Spleen (tissue), 11 donors: Measurements from ENCODE around the gene TRIO. TPM values are rescaled to one million over a fixed set of nuclear protein-coding genes. Genes with fewer than 3 reads are reported as not detected.

Experiments used
- DNase-seq: peaks from one replicate; pipeline ENCODE4 v3.0.0-alpha.2; 2020
- H3K27ac ChIP-seq, 8 donors: fragments of 200-600 bp; sonication (generic) in 7 of 8; 1 replicate in 4 of 8; 2 replicates in 4 of 8; pipeline versions ENCODE4 v1.5.0 to v1.8.0; 2016 to 2021; ENCODE audit warnings: inconsistent platforms in 4 of 8, mild to moderate bottlenecking in 4 of 8, moderate library complexity in 1 of 8
- H3K27me3 ChIP-seq, 7 donors: fragments of 200-600 bp; sonication (generic) in 6 of 7; replicated peaks in 1 of 7; 1 replicate in 4 of 7; 2 replicates in 3 of 7; pipeline versions ENCODE4 v1.5.0 to v1.8.0; 2016 to 2021; ENCODE audit warnings: inconsistent platforms in 3 of 7, mild to moderate bottlenecking in 1 of 7
- H3K36me3 ChIP-seq, 6 donors: fragments of 200-600 bp; sonication (generic) in 5 of 6; 1 replicate in 4 of 6; 2 replicates in 2 of 6; pipeline versions ENCODE4 v1.5.0 to v1.8.0; 2016 to 2021; ENCODE audit warnings: inconsistent platforms in 2 of 6
- H3K4me1 ChIP-seq, 6 donors: fragments of 200-600 bp; sonication (generic) in 5 of 6; 1 replicate in 3 of 6; 2 replicates in 3 of 6; pipeline versions ENCODE4 v1.5.0 to v1.8.0; 2016 to 2021; ENCODE audit warnings: inconsistent platforms in 3 of 6
- H3K4me3 ChIP-seq, 8 donors: fragments of 200-600 bp; sonication (generic) in 7 of 8; 1 replicate in 4 of 8; 2 replicates in 4 of 8; pipeline versions ENCODE4 v1.5.0 to v1.8.0; 2016 to 2021; ENCODE audit warnings: inconsistent platforms in 4 of 8, mild to moderate bottlenecking in 4 of 8, moderate library complexity in 2 of 8
- H3K9me3 ChIP-seq, 8 donors: fragments of 200-600 bp; sonication (generic) in 7 of 8; 1 replicate in 4 of 8; 2 replicates in 4 of 8; pipeline versions ENCODE4 v1.5.0 to v1.8.0; 2016 to 2021; ENCODE audit warnings: inconsistent platforms in 4 of 8
- POLR2A ChIP-seq, 3 donors: fragments of 450-650 bp; IDR thresholded peaks; one replicate each; pipeline ENCODE4 v1.5.1; 2017; ENCODE audit warnings: antibody characterized with exemption in 3 of 3, mild to moderate bottlenecking in 1 of 3
- POLR2AphosphoS5 ChIP-seq, 3 donors: sonication (generic); formaldehyde crosslinking; IDR thresholded peaks; one replicate each; pipeline ENCODE4 v1.5.1; 2017; ENCODE audit warnings: antibody characterized with exemption in 3 of 3
- WGBS, 5 donors: extraction: QIAGEN DNeasy Blood & Tissue Kit in 3 of 5; methylation state at CpG; one replicate each; pipeline versions ENCODE4 v1.1.5 to v1.1.7; 2013 to 2018; 5-methylcytosine and 5-hydroxymethylcytosine counted together
- intact Hi-C: fragments of 100-400 bp; cut with DNase I; formaldehyde crosslinking; loops from one replicate; pipeline ENCODE4 v1.15.0; 2023; ENCODE audit warnings: low total_unique reads
- polyA plus RNA-seq, 3 donors: library from polyadenylated mRNA; stranded (reverse); fragments of 200-250 nt; gene quantifications; one replicate each; pipeline ENCODE4 v1.2.1, GENCODE V29; 2013
- total RNA-seq, 7 donors: library from RNA; depleted of rRNA in 3 of 7; stranded (reverse); fragments of >200 nt in 3 of 7; fragmentation: NEBNext Ultra II Directional in 4 of 7; extraction: Animal tissue kit (Norgen Biotek cat#: 25700) in 4 of 7; gene quantifications; one replicate each; pipeline versions ENCODE4 v1.1.0 to v1.2.1, GENCODE V29; 2016 to 2021
- TF ChIP-seq, protein P1 (sequence below), 11 experiments: fragments of 200-600 bp in 7 of 11; fragments of 450-650 bp in 4 of 11; sonication (generic) in 4 of 11; IDR thresholded peaks in 8 of 11; conservative IDR thresholded peaks in 3 of 11; 1 replicate in 7 of 11; 2 replicates in 4 of 11; pipeline versions ENCODE4 v1.4.0 to v1.8.0; 2016 to 2021; ENCODE audit warnings: antibody characterized with exemption in 11 of 11, inconsistent platforms in 4 of 11, mild to moderate bottlenecking in 1 of 11
- donor health status: healthy with polysubstance abuse.
- donor health status: DM: no; HTN: no; CAD: no; lungs with moderate emphysema.
- donor health status: DM: no; HTN: no; CAD: no.
- donor health status: Bipolar disorder and iron deficiency.
- donor health status: healthy.
- donor health status: DM: no; HTN: no; CAD: no.
- donor health status: DM: yes; HTN: yes; CAD: no.

Gene TRIO
- total and polyA plus RNA-seq, 10 donors, result 21.5 to 280 (median 190) TPM

DNA sequence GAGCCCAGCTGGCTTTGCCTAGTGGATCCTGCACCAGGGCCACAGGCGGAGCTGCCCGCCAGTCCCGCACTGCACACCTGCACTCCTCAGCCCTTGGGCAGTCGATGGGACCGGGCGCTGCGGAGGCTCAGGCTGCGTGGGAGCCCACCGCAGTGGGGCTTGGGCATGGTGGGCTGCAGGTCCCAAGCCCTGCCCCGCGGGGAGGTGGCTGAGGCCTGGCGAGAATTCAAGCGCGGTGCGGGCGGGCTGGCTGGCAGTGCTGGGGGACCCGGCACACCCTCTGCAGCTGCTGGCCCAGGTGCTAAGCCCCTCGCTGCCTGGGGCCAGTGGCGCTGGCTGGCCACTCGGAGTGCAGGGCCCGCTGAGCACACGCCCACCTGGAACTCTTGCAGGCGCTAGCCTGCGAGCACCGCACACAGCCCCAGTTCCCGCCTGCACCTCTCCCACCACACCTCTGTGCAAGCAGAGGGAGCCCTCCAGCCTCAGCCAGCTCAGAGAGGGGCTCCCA is 312.7 kb downstream of the TRIO start:
- intact Hi-C loops, result no loop called here
- WGBS, 5 donors, result 96 to 100% (median 98%) methylated on average over 1 to 26 of the region's 26 CpGs
- Histone ChIP-seq H3K27me3 (no peaks in the 10 kb centered on the region), H3K9me3 (peaks cover 0 to 3% (median 0%) of the 10 kb centered on the region in 8 donors), H3K4me3 (no peak overlapping the region), H3K4me1 (peaks cover 0 to 26% (median 4%) of the 10 kb centered on the region in 6 donors), H3K36me3 (peaks cover 0 to 81% (median 7%) of the 10 kb centered on the region in 6 donors), H3K27ac (no peak overlapping the region)
- TF ChIP-seq, protein P1, sequence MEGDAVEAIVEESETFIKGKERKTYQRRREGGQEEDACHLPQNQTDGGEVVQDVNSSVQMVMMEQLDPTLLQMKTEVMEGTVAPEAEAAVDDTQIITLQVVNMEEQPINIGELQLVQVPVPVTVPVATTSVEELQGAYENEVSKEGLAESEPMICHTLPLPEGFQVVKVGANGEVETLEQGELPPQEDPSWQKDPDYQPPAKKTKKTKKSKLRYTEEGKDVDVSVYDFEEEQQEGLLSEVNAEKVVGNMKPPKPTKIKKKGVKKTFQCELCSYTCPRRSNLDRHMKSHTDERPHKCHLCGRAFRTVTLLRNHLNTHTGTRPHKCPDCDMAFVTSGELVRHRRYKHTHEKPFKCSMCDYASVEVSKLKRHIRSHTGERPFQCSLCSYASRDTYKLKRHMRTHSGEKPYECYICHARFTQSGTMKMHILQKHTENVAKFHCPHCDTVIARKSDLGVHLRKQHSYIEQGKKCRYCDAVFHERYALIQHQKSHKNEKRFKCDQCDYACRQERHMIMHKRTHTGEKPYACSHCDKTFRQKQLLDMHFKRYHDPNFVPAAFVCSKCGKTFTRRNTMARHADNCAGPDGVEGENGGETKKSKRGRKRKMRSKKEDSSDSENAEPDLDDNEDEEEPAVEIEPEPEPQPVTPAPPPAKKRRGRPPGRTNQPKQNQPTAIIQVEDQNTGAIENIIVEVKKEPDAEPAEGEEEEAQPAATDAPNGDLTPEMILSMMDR (IDR thresholded peaks at IDR 0.05 in 8 of 11, conservative IDR thresholded peaks at IDR 0.05 in 3 of 11), result no peak
- peak in 1 of 3 donors; percentile 38 for TF ChIP-seq POLR2AphosphoS5 (IDR thresholded peaks at IDR 0.05)
- DNase-seq, result no peak

DNA sequence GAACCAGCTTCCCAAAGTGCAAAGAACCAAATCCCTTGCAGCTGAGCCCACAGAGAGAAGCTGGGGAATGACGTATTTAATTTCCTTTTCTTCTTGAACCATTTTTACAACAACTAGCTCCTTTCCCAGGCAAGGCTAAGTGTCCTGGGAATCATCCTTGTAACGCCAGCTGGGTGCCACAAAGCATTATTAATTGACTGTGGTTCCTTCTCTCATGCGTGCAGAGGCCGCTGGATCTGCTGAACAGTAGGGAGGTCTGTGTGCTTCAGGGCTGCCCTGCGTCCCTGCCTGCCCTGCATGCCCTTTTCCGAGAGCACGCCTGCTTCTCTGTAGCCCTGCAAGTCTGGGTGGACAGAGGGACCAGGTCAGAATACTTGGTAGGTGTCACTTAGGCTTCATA is 314.3 kb downstream of the TRIO start:
- no peak for DNase-seq

DNA sequence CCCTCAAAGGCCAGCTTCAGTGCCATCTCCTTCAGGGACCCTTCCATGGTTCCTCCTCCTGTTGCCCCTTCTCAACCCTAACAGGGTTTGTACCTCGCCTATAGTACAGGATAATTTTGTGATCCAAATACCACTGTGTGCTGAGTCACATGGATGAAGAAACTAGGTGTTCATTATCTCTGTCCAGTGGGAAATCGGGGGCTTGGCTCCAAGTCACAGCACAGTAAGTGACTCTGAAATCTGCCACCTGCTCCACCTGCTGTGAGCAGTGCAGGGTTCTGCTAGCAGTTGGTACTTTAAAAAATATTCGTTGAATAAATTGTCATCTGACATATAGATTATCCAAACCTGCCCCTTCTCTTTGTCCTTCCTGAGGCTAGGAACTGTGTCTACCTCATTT is 315.3 kb downstream of the TRIO start:
- TF ChIP-seq POLR2A (IDR thresholded peaks at IDR 0.05), result no peak
- no peak for TF ChIP-seq POLR2AphosphoS5 (IDR thresholded peaks at IDR 0.05)
- TF ChIP-seq, protein P1 (IDR thresholded peaks at IDR 0.05 in 8 of 11, conservative IDR thresholded peaks at IDR 0.05 in 3 of 11), result no peak
- H3K27me3 ChIP-seq, result no peaks in the 10 kb centered on the region
- H3K27ac ChIP-seq, result peak overlapping the region in 3 of 8 donors; percentile 18 to 31 (median 27)
- peaks cover 0 to 91% (median 28%) of the 10 kb centered on the region in 6 donors for H3K36me3 ChIP-seq
- H3K4me1 ChIP-seq, result peaks cover 0 to 18% (median 4%) of the 10 kb centered on the region in 6 donors
- H3K9me3 ChIP-seq, result peaks cover 0 to 3% (median 0%) of the 10 kb centered on the region in 8 donors
- intact Hi-C loops, result no loop called here
- no peak overlapping the region for H3K4me3 ChIP-seq
- DNase-seq, result no peak
- WGBS, 5 donors, result 78 to 95% (median 90%) methylated on average over 3 of the region's 3 CpGs

More for the DNA sequence above, 314.3 kb downstream of the TRIO start:
- 77 to 88% (median 86%) methylated on average over 7 of the region's 7 CpGs for WGBS, 5 donors
- TF ChIP-seq, protein P1 (IDR thresholded peaks at IDR 0.05 in 8 of 11, conservative IDR thresholded peaks at IDR 0.05 in 3 of 11), result no peak
- TF ChIP-seq POLR2AphosphoS5 (IDR thresholded peaks at IDR 0.05), result peak in 1 of 3 donors; percentile 44
- intact Hi-C loops, result no loop called here
- H3K27me3 ChIP-seq, result no peaks in the 10 kb centered on the region
- peaks cover 0 to 3% (median 0%) of the 10 kb centered on the region in 8 donors for H3K9me3 ChIP-seq
- no peak overlapping the region for H3K4me3 ChIP-seq
- H3K27ac ChIP-seq, result peak overlapping the region in 3 of 8 donors; percentile 18 to 31 (median 27)
- peaks cover 0 to 83% (median 19%) of the 10 kb centered on the region in 6 donors for H3K36me3 ChIP-seq
- peaks cover 0 to 19% (median 1%) of the 10 kb centered on the region in 6 donors for H3K4me1 ChIP-seq

DNA sequence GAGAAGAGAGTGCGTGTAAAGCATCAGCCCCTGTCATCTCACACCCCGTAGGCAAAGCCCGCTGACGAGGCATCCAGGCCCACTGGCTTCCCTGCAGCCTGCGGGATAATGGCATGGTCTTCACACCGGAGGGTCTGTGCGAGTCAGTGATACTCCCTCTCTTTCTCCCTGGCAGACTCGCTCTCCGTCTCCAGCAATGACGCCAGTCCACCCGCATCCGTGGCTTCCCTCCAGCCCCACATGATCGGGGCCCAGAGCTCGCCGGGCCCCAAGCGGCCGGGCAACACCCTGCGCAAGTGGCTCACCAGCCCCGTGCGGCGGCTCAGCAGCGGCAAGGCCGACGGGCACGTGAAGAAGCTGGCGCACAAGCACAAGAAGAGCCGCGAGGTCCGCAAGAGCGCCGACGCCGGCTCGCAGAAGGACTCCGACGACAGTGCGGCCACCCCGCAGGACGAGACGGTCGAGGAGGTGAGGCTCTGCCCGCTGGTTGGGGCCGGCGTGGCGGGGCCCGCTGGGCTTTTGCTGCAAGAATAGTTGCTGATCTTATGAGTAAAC is 317.8 kb downstream of the TRIO start:
- intact Hi-C loops, result no loop called here
- 96 to 98% (median 97%) methylated on average over 38 to 46 of the region's 46 CpGs for WGBS, 5 donors
- H3K4me1 ChIP-seq, result peaks cover 0 to 31% (median 7%) of the 10 kb centered on the region in 6 donors
- DNase-seq, result no peak
- H3K27me3 ChIP-seq, result no peaks in the 10 kb centered on the region
- peaks cover 4 to 91% (median 39%) of the 10 kb centered on the region in 6 donors for H3K36me3 ChIP-seq
- no peaks in the 10 kb centered on the region for H3K9me3 ChIP-seq
- peak in 1 of 3 donors; percentile 58 for TF ChIP-seq POLR2AphosphoS5 (IDR thresholded peaks at IDR 0.05)
- TF ChIP-seq, protein P1 (IDR thresholded peaks at IDR 0.05 in 8 of 11, conservative IDR thresholded peaks at IDR 0.05 in 3 of 11), result no peak
- no peak overlapping the region for H3K4me3 ChIP-seq
- H3K27ac ChIP-seq, result no peak overlapping the region
